ENCODE results near the gene SKI. TPM values are rescaled to one million over a fixed set of nuclear protein-coding genes. Genes with fewer than 3 reads are reported as not detected.

Gene SKI
- total and polyA plus RNA-seq, 9 of the 15 experiments (the other 6 are each of a cell fraction or from before 2014, with no cell fraction given) = 0.10 to 60.5 (median 4.6) TPM

GRCh38 chr1:2194898-2195673, 33.0 kb upstream of the SKI start (continued):
- TF ChIP-seq THAP7 (CRISPR knock-in tag; IDR thresholded peaks at IDR 0.05) (no peak; the same call in 1 of the 2 replicates), BRD9 (IDR thresholded peaks at IDR 0.05; ENCODE audit: low read depth, partially characterized antibody) (peak; percentile 94), SMARCC2 (IDR thresholded peaks at IDR 0.05; ENCODE audit: low read depth) (no peak), NUFIP1 (IDR thresholded peaks at IDR 0.05; ENCODE audit: partially characterized antibody) (no peak), NR0B1 (IDR thresholded peaks at IDR 0.05; ENCODE audit: partially characterized antibody) (no peak), NONO (IDR thresholded peaks at IDR 0.05; ENCODE audit: low read depth in 2 of 2, low read length in 1 of 2) (peak in 1 of 2 experiments; percentile 66; a peak in 1 of 4 replicates), MAFK (IDR thresholded peaks at IDR 0.05; ENCODE audit: low read length) (no peak), ZNF778 (CRISPR knock-in tag; IDR thresholded peaks at IDR 0.05) (no peak), MIER1 (IDR thresholded peaks at IDR 0.05; ENCODE audit: low read depth) (no peak), SAFB (IDR thresholded peaks at IDR 0.05; ENCODE audit: borderline replicate concordance, low read depth, low read length) (no peak), ZNF584 (CRISPR knock-in tag; IDR thresholded peaks at IDR 0.05; ENCODE audit: low read depth) (no peak), TEAD1 (CRISPR knock-in tag; IDR thresholded peaks at IDR 0.05) (0 out of 4 replicates have a peak, but pooled peaks of 1 of the 2 experiments have one; percentile 40), ZNF507 (tag; conservative IDR thresholded peaks at IDR 0.05) (no peak), SP1 (CRISPR knock-in tag; IDR thresholded peaks at IDR 0.05) (peak; percentile 89), ZNF354B (CRISPR knock-in tag; IDR thresholded peaks at IDR 0.05) (no peak), CSDE1 (IDR thresholded peaks at IDR 0.05) (no peak), XRCC4 (IDR thresholded peaks at IDR 0.05; ENCODE audit: extremely low read depth, insufficient read depth, insufficient read length) (no peak), RAD21 (CRISPR knock-in tag; conservative IDR thresholded peaks at IDR 0.05 in 1 of 2, IDR thresholded peaks at IDR 0.05 in 1 of 2) (peak; percentile 97 to 99), HDAC8 (tag; IDR thresholded peaks at IDR 0.05) (peak; percentile 27; the same call in 1 of the 2 replicates), ZNF644 (tag; IDR thresholded peaks at IDR 0.05; ENCODE audit: low read depth) (no peak), JUNB (CRISPR knock-in tag; conservative IDR thresholded peaks at IDR 0.05) (no peak), IFI16 (CRISPR knock-in tag; IDR thresholded peaks at IDR 0.05) (no peak), ELF2 (CRISPR knock-in tag; IDR thresholded peaks at IDR 0.05) (peak; percentile 70)
- TF ChIP-seq, protein P1, sequence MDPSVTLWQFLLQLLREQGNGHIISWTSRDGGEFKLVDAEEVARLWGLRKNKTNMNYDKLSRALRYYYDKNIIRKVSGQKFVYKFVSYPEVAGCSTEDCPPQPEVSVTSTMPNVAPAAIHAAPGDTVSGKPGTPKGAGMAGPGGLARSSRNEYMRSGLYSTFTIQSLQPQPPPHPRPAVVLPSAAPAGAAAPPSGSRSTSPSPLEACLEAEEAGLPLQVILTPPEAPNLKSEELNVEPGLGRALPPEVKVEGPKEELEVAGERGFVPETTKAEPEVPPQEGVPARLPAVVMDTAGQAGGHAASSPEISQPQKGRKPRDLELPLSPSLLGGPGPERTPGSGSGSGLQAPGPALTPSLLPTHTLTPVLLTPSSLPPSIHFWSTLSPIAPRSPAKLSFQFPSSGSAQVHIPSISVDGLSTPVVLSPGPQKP (CRISPR knock-in tag; IDR thresholded peaks at IDR 0.05) = no peak
- TF ChIP-seq, protein P2, sequence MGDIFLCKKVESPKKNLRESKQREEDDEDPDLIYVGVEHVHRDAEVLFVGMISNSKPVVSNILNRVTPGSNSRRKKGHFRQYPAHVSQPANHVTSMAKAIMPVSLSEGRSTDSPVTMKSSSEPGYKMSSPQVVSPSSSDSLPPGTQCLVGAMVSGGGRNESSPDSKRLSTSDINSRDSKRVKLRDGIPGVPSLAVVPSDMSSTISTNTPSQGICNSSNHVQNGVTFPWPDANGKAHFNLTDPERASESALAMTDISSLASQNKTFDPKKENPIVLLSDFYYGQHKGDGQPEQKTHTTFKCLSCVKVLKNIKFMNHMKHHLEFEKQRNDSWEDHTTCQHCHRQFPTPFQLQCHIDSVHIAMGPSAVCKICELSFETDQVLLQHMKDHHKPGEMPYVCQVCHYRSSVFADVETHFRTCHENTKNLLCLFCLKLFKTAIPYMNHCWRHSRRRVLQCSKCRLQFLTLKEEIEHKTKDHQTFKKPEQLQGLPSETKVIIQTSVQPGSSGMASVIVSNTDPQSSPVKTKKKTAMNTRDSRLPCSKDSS (IDR thresholded peaks at IDR 0.05; ENCODE audit: low read depth, partially characterized antibody) = no peak

All from K562 (cell line).